ENCODE measurements around the gene OBP2B.
"Not testable (repeated sequence)": the region's sequence is repeated elsewhere in the genome, so short reads cannot be mapped to it uniquely, and the experiment has no call there.

The OBP2B gene

GRCh38 chr9:133251221-133251620 lies 42.2 kb upstream of the OBP2B start:
- H3K4me3 ChIP-seq (ENCODE audit: low read length); H3K9me3 ChIP-seq (ENCODE audit: insufficient read depth, low read depth, low read length); H3K4me1 ChIP-seq (ENCODE audit: insufficient read depth, low read length); H3K27ac ChIP-seq (ENCODE audit: low read depth, low read length); H3K9ac ChIP-seq (ENCODE audit: low read depth, low read length); H3K36me3 ChIP-seq (ENCODE audit: insufficient read depth, low read length); H3K27me3 ChIP-seq (ENCODE audit: insufficient read depth, low read length): not testable (repeated sequence)
- 87% methylated on average over 3 of the region's 6 CpGs for WGBS

GRCh38 chr9:133250741-133251170 lies 41.7 kb upstream of the OBP2B start:
- H3K4me3 ChIP-seq (ENCODE audit: low read length) = no peak overlapping the region
- no peaks in the 10 kb centered on the region for H3K36me3 ChIP-seq (ENCODE audit: insufficient read depth, low read length)
- H3K9ac ChIP-seq (ENCODE audit: low read depth, low read length) = no peak overlapping the region
- no peak overlapping the region for H3K27ac ChIP-seq (ENCODE audit: low read depth, low read length)
- no peaks in the 10 kb centered on the region for H3K9me3 ChIP-seq (ENCODE audit: insufficient read depth, low read depth, low read length)
- 0 out of 2 replicates have a peak, but pooled peaks cover 2% of the 10 kb centered on the region for H3K27me3 ChIP-seq (ENCODE audit: insufficient read depth, low read length)
- H3K4me1 ChIP-seq (ENCODE audit: insufficient read depth, low read length) = no peaks in the 10 kb centered on the region
- 85% methylated on average over 5 of the region's 5 CpGs for WGBS

DNA sequence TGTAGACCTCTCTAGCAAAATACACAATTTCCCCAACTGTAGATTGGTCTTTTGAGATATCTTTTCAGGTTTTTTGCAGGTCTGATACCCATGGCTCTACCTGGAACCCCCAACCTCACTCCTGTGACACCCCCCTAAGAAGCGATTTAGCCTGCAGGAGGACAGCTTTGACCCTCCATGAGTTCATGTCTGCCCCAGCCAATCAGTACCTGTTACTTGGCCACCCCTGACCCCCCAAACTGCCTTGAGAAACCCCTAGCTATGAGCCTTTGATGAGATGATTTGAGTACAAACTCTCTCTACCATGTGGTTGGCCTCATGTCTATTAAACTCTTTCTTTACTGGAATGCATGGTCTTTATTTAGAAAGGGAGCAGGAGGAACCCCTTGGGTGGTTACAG lies 40.3 kb upstream of the OBP2B start:
- 94% methylated on average over 1 of the region's 1 CpG for WGBS
- no peaks in the 10 kb centered on the region for H3K9me3 ChIP-seq (ENCODE audit: insufficient read depth, low read depth, low read length)
- 0 out of 2 replicates have a peak, but pooled peaks cover 2% of the 10 kb centered on the region for H3K27me3 ChIP-seq (ENCODE audit: insufficient read depth, low read length)
- no peak overlapping the region for H3K9ac ChIP-seq (ENCODE audit: low read depth, low read length)
- no peaks in the 10 kb centered on the region for H3K4me1 ChIP-seq (ENCODE audit: insufficient read depth, low read length)
- no peak overlapping the region for H3K27ac ChIP-seq (ENCODE audit: low read depth, low read length)
- no peaks in the 10 kb centered on the region for H3K36me3 ChIP-seq (ENCODE audit: insufficient read depth, low read length)
- no peak overlapping the region for H3K4me3 ChIP-seq (ENCODE audit: low read length)

DNA sequence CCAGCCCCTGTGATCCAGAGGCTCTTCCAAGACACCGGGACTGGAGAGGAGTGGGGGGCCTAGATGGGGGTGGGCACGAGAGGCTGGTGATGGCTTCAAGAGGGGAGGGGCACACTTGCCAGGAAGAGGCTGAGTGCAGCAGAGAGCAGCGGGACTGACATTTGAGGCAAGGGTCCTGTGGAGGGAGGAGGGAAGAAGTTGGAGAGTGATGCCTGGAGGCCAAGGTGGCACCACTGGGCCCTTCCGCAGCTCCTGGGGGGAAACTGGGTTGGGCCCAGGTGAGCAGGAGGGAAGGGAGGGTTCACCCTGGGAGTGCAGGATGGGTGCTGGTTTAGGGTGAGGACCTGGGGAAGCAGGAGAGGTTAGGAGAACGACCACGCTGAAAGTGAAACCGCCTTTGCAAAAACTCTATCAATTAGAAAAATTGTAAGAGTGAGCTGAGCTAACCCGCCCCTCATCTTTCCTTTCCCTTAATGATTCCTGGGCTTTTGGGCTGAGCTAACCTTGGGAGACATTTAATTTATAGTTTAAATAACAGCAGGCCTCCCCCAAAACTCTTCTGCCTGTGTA lies 39.8 kb upstream of the OBP2B start:
- no peaks in the 10 kb centered on the region for H3K4me1 ChIP-seq (ENCODE audit: insufficient read depth, low read length)
- H3K9ac ChIP-seq (ENCODE audit: low read depth, low read length) = no peak overlapping the region
- H3K36me3 ChIP-seq (ENCODE audit: insufficient read depth, low read length) = no peaks in the 10 kb centered on the region
- H3K27ac ChIP-seq (ENCODE audit: low read depth, low read length) = no peak overlapping the region
- WGBS = 94% methylated on average over 7 of the region's 8 CpGs
- H3K27me3 ChIP-seq (ENCODE audit: insufficient read depth, low read length) = peaks cover 2% of the 10 kb centered on the region; the same call in 1 of the 2 replicates
- no peaks in the 10 kb centered on the region for H3K9me3 ChIP-seq (ENCODE audit: insufficient read depth, low read depth, low read length)
- H3K4me3 ChIP-seq (ENCODE audit: low read length) = no peak overlapping the region

DNA sequence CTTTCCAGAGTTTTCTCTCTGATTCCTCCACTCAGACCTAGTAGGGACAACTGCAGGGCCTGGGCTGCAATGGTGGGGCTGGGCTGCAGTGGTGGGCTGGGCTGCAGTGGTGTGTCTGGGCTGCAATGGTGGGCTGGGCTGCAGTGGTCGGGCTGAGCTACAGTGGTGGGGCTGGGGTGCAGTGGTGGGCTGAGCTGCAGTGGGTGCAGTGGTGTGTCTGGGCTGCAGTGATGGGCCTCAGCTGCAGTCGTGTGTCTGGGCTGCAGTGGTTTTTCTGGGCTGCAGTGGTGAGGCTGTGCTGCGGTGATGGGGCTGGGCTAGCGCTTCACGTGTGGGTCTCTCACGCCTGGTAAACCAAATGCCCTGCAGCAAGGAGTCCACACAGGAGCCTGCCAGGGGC lies 38.6 kb upstream of the OBP2B start:
- 87% methylated on average over 6 of the region's 6 CpGs for WGBS
- H3K27me3 ChIP-seq (ENCODE audit: insufficient read depth, low read length) = peaks cover 2% of the 10 kb centered on the region; the same call in 1 of the 2 replicates
- H3K4me3 ChIP-seq (ENCODE audit: low read length) = no peak overlapping the region
- no peaks in the 10 kb centered on the region for H3K4me1 ChIP-seq (ENCODE audit: insufficient read depth, low read length)
- no peaks in the 10 kb centered on the region for H3K36me3 ChIP-seq (ENCODE audit: insufficient read depth, low read length)
- no peaks in the 10 kb centered on the region for H3K9me3 ChIP-seq (ENCODE audit: insufficient read depth, low read depth, low read length)
- no peak overlapping the region for H3K27ac ChIP-seq (ENCODE audit: low read depth, low read length)
- H3K9ac ChIP-seq (ENCODE audit: low read depth, low read length) = no peak overlapping the region

DNA sequence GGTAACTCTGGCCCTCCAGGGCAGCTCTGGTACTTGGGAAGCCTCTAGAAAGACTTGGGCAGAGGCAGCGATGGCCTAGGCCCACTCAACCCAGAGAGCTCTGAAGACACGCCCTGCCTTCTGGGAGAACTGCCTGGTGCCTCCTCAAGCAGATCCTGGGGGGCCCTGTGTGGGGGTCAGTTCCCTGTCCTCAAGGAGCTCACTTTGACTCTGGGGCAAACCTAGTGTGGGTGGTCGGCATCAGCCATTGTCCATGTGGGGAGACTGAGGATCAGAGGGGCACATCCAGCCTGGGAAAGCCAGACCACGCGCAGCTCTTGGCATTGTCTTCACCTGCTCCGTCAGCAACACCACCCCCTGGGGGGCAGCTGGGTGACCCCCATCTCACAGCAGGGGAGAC lies 37.9 kb upstream of the OBP2B start:
- H3K9ac ChIP-seq (ENCODE audit: low read depth, low read length) = no peak overlapping the region

DNA sequence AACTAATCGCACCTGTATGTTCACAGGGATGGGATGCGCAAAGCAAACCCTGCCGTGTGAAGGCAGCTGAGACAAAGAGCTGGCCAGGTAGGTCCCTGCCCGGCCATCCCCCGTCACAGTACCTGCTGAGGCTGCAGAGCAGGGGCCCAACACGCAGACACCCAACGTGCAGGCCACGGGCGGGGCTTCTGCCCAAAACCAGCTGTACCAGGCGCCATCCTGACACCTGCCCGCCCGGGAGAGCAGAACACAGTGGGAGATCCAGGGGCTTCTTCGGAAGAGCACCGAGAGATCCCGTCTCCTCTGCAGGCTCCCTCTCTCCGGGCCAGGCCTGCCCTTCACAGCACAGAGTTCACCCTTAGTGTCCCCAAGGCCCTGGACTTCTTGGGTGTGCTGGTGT lies 37.5 kb upstream of the OBP2B start:
- WGBS = 90% methylated on average over 16 of the region's 16 CpGs
- Histone ChIP-seq H3K36me3 (ENCODE audit: insufficient read depth, low read length) (no peaks in the 10 kb centered on the region), H3K9me3 (ENCODE audit: insufficient read depth, low read depth, low read length) (no peaks in the 10 kb centered on the region), H3K4me1 (ENCODE audit: insufficient read depth, low read length) (no peaks in the 10 kb centered on the region), H3K27ac (ENCODE audit: low read depth, low read length) (no peak overlapping the region), H3K27me3 (ENCODE audit: insufficient read depth, low read length) (peaks cover 2% of the 10 kb centered on the region; the same call in 1 of the 2 replicates), H3K9ac (ENCODE audit: low read depth, low read length) (no peak overlapping the region), H3K4me3 (ENCODE audit: low read length) (no peak overlapping the region)

More for the DNA sequence above, 37.9 kb upstream of the OBP2B start:
- Histone ChIP-seq H3K27me3 (ENCODE audit: insufficient read depth, low read length) (peaks cover 2% of the 10 kb centered on the region; the same call in 1 of the 2 replicates), H3K27ac (ENCODE audit: low read depth, low read length) (no peak overlapping the region), H3K4me1 (ENCODE audit: insufficient read depth, low read length) (no peaks in the 10 kb centered on the region), H3K36me3 (ENCODE audit: insufficient read depth, low read length) (no peaks in the 10 kb centered on the region), H3K9me3 (ENCODE audit: insufficient read depth, low read depth, low read length) (no peaks in the 10 kb centered on the region), H3K4me3 (ENCODE audit: low read length) (no peak overlapping the region)
- 87% methylated on average over 6 of the region's 6 CpGs for WGBS

GRCh38 chr9:133242991-133243390 lies 33.9 kb upstream of the OBP2B start:
- no peak overlapping the region for H3K27ac ChIP-seq (ENCODE audit: low read depth, low read length)
- H3K4me3 ChIP-seq (ENCODE audit: low read length) = no peak overlapping the region
- no peaks in the 10 kb centered on the region for H3K36me3 ChIP-seq (ENCODE audit: insufficient read depth, low read length)
- H3K4me1 ChIP-seq (ENCODE audit: insufficient read depth, low read length) = no peaks in the 10 kb centered on the region
- WGBS = 84% methylated on average over 4 of the region's 8 CpGs
- no peaks in the 10 kb centered on the region for H3K9me3 ChIP-seq (ENCODE audit: insufficient read depth, low read depth, low read length)
- no peak overlapping the region for H3K9ac ChIP-seq (ENCODE audit: low read depth, low read length)
- H3K27me3 ChIP-seq (ENCODE audit: insufficient read depth, low read length) = peaks cover 2% of the 10 kb centered on the region

- no peak overlapping the region for H3K9ac ChIP-seq (ENCODE audit: low read depth, low read length)
- H3K36me3 ChIP-seq (ENCODE audit: insufficient read depth, low read length) = no peaks in the 10 kb centered on the region
- H3K4me3 ChIP-seq (ENCODE audit: low read length) = no peak overlapping the region
- no peak overlapping the region for H3K27ac ChIP-seq (ENCODE audit: low read depth, low read length)
- H3K4me1 ChIP-seq (ENCODE audit: insufficient read depth, low read length) = no peaks in the 10 kb centered on the region
- H3K9me3 ChIP-seq (ENCODE audit: insufficient read depth, low read depth, low read length) = no peaks in the 10 kb centered on the region
- peaks cover 10% of the 10 kb centered on the region for H3K27me3 ChIP-seq (ENCODE audit: insufficient read depth, low read length)
- WGBS = 83% methylated on average over 14 of the region's 14 CpGs
Observed at GRCh38 chr9:133242241-133242640, 33.2 kb upstream of the OBP2B start.

GRCh38 chr9:133239533-133240090 lies 30.6 kb upstream of the OBP2B start:
- Histone ChIP-seq H3K36me3 (ENCODE audit: insufficient read depth, low read length) (no peaks in the 10 kb centered on the region), H3K9ac (ENCODE audit: low read depth, low read length) (no peak overlapping the region), H3K27me3 (ENCODE audit: insufficient read depth, low read length) (peaks cover 21% of the 10 kb centered on the region), H3K4me1 (ENCODE audit: insufficient read depth, low read length) (no peaks in the 10 kb centered on the region), H3K9me3 (ENCODE audit: insufficient read depth, low read depth, low read length) (no peaks in the 10 kb centered on the region), H3K27ac (ENCODE audit: low read depth, low read length) (no peak overlapping the region), H3K4me3 (ENCODE audit: low read length) (no peak overlapping the region)
- WGBS = 88% methylated on average over 18 of the region's 18 CpGs

DNA sequence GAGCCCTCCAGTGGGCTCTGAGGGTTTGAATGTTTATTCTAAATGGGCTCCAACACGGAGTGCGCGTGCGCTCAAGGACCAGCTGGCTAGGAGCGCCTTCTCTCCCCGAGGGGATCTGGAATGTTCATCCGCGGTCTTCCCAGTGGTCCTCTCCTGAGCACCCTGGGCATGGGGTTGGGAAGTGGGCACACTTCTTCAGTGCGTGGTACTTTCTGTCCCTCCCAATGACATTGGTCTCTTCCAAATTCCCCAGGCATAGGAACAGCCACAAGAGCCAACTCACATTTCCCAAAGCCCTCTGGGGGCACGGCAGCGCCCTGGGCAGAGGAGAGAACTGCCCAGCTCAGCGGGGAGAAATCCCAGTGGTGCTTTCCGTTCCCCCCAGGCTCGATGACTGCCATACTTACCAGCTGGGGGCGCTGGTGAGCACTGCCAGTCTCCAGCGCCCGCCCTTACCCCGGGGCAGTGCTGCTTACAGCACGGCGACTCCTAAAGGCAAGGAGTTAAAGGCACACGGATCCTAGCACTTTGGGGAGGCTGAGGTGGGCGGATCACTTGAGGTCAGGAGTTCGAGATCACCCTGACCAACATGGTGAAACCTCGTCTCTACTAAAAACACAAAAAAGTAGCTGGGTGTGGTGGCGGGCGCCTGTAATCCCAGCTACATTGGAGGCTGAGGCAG lies 29.9 kb upstream of the OBP2B start:
- 10% methylated on average over 26 of the region's 26 CpGs for WGBS
- Histone ChIP-seq H3K4me3 (ENCODE audit: low read length) (peak overlapping the region; percentile 58), H3K4me1 (ENCODE audit: insufficient read depth, low read length) (no peaks in the 10 kb centered on the region), H3K27ac (ENCODE audit: low read depth, low read length) (peak overlapping the region; percentile 33; the same call in 1 of the 2 replicates), H3K9me3 (ENCODE audit: insufficient read depth, low read depth, low read length) (no peaks in the 10 kb centered on the region), H3K27me3 (ENCODE audit: insufficient read depth, low read length) (peaks cover 21% of the 10 kb centered on the region), H3K9ac (ENCODE audit: low read depth, low read length) (no peak overlapping the region), H3K36me3 (ENCODE audit: insufficient read depth, low read length) (no peaks in the 10 kb centered on the region)

Data from HUES64 (cell line).